HL-60/S4 (cell line): ENCODE data around the gene CACNA1E.

Experiments
- in situ Hi-C: fragments of 300-500 bp; cut with MboI; formaldehyde crosslinking; loops from 2 replicates; pipeline ENCODE4 v1.14.3; 2022; ENCODE audit warnings: low sequenced_read_pairs

The CACNA1E gene

DNA sequence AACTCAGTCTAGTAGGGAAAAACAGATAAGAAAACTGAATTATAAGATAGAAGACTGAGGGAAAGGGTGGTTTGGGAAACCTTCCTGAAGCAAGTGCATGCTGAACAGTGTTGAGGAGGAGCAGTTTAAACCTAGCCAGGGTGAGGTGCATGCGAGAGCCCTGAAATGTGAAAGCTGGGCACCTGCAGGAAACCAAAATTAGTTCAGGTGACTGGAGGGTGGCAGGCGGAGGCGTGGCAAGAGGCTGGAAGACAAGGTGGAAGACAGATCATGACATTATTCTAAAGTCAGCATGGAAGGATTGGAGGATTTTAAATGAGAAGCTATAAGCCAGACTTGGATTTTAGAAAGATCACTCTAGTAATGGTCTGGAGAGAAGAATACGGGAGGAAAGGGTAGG lies 75.1 kb downstream of the CACNA1E start:
- in situ Hi-C loops: no loop called here

DNA sequence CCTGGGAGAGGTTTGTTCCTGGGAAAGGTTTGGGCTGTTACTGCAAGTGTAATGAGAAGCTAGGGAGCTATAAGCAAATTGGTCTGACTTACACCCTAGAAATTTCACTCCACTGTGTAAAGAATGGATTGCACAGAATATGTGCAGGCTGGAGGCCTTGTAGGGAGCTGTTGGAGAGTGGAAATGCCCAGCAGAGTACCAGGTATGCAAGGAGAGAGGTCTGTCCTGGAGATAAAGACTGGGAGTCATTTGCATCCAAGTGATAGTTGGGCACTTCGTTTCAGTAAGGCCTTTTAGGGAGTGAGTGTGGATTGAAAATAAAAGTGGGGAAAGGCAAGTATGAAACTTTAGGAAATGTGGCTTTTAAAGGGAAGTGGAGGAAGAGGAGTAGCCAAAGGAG lies 75.8 kb downstream of the CACNA1E start:
- in situ Hi-C loops: no loop called here

DNA sequence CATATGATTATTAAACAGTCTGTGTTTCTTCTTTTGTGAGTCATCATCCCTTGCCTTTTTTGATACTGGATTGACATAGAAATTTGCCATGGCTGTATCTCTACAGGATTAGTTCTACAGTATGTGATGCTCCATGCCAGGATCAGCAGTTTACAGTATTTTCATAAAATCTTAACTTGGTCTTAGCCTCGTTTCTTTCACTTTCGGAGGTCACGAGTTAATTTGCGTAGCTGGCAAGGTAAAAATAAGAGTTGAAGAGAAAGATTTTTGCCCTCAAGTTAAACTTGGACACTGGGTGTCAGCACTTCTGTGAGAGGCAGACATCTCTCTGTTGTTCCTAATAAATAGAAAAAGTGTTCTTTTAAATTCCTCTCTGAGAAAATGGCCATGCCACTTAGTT lies 79.1 kb downstream of the CACNA1E start:
- in situ Hi-C loops: no loop called here

DNA sequence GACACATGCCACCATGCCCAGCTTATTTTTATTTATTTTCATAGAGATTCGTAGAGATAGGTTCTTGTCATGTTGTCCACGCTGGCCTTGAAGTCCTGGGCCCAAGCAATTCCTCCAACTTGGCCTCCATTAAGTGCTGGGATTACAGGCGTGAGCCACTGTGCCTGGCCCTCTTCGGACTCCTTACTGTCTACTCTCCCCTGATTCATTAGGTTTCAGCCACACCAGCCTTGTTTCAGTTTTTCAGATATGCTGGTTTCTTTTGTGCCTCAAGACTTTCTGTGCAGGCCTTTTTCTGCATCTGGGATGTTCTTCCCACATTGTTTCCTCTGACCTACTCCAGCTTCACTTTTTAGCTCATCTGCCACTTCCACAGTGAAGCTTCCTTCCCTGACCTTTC lies 85.4 kb downstream of the CACNA1E start:
- in situ Hi-C loops: no loop called here

DNA sequence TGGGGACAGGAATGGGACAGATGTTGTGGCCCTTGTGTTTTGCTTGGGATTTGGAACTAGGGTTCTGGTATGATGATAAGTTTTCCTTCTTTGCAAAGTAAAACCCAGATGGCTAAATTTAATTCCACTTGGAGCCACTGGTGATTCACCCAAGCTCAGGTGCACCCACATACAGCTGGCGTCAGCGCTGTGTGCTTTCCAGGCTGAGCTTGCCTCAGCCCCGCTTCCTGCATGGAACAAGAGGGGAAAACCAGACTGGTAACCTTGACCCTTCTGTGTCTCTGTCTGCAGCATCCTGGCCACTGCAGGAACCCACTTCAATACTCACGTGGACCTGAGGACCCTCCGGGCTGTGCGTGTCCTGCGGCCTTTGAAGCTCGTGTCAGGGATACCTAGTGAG lies 94.2 kb downstream of the CACNA1E start:
- in situ Hi-C loops: no loop called here

DNA sequence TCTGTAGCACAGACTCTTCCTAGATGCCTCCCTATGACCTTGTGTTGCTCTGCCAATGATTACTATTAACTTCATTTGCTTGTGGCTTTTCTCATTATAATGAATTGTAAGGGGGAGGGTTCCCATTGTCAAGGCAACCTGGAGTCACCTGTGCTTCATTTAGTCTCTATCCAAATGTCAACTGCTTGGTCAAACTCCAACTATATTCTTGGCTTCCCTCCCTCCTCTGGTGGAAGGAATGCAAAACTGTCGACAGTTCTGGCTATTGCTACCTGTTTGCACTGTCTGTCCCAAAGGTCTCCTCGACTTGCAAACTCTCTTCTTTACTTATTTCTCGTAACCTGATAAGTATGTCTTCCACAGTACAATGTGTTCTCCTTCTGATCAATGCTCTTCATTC lies 100.3 kb downstream of the CACNA1E start:
- in situ Hi-C loops: no loop called here

DNA sequence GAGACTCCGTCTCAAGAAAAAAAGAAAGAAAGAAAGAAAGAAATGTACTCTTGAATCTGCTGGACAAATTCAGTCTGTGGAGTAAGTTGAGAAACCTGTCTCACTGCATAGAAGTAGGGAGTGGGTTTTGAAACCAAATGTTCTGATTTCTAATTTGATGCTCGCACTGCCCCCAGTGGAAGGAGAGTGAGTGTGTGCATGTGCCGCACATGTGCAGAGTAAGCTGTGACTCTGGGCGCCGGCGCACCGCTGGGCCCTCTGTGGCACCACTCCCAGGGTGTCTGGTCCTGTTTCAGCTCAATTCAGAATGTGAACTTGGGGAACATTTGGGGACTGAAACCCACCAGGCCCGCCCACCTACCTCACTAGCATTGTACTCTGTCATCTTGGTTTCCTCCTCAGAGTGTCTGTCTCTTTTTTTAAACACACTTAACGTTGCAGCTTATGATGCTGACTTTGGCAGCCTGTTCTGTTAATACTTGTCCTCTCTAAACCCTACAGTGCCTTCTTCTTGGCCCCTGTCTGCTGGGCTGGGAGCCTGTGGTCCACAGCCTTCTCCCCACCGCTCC lies 104.6 kb downstream of the CACNA1E start:
- in situ Hi-C loops: no loop called here

DNA sequence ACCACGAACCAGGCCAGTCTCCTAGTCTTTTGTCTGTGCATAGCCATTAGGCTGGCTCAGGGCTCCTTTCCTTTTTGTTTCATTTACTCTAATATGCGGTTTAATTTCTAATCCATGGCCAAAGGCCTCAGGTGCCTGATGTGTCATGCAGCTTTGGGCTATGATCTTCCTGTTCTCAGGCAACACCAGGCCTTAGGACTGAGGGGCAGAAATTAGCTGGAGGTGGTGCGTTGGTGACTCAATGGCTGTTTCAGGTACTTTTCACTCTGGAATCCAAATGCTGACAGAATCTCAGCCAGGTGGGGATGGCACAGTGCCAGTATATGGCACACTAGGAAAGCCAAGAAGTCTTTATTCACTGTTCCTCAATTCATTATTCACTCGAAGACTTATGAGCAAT lies 105.3 kb downstream of the CACNA1E start:
- in situ Hi-C loops: no loop called here

DNA sequence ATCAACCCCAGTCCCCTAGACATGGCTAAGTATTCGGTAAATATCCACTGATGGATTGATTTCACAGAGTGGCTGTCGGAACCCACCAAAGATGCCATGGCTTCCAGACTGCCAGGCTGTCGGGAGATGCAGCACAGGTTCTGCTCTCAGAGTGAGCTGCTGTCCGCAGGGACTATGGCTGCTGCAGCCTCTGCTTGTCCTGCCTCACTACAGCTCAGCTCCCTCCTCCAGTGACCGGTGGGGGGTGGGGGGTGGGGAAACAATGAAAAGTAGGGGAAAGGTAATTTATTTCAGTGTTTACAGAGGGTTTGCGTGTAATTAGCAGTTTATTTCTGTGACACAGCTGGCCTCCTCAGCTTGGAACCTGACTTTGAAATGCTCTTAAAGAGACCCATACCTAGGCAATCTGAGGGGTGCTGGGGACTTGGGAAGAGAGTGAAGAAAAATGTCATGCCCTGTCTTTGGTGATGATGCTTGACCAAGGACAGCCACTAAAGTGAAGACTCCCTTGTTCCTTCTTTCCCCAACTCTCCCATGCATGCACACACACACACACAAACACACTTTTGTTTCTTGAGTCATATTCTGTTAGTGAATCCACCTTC lies 109.0 kb downstream of the CACNA1E start:
- in situ Hi-C loops: no loop called here

DNA sequence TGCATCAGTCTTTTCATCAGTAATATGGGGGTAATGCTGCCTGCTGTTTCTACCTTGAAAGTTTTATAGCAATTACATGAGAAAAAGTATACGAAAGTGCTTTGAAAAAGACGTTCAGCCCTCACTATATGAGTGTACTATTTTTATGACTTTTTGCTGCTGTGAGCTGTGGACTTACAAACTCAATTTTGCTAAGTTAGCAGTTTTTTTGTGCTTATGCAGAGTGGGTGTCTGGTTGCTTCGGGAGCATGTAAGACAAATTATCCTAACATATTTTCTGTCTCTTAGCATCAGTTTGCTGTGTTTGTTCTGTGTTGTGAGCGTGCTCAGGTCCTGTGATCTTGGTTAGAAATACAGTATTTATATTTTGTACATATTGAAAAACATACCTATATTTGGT lies 109.7 kb downstream of the CACNA1E start:
- in situ Hi-C loops: no loop called here

DNA sequence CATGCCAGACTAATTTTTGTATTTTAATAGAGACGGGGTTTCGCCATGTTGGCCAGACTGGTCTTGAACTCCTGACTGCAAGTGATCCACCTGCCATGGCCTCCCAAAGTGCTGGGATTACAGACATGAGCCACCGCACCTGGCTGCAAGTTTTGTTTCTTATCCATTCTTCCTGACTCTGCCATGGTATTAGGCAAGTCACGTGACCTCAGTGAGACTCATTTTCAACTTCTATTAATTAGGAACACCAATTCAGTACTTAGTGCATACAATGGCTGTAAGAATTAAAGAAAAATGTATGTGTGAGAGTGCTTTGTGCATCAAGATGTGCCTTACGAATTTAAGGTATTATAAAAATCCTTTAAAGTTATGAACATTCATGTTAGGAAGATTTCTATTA lies 111.2 kb downstream of the CACNA1E start:
- in situ Hi-C loops: no loop called here

DNA sequence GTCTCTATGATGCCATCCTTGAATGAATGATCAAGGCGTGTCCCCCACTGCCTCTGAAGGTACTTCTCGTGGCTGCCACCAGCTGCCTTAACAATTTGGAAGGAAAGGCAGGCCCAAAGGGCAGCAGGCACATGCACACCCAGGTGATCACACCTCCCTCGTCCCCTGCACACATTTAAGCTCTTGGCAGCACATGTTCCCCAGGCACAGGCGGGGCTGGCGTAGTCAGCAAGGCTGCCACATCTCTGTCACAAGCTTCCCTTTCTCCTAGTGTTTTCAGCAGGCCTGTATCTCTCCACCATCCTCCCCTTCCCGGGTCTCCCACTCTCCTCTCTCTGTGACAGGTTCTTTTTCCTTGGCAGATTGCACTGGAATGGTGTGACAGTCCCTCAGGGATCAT lies 111.9 kb downstream of the CACNA1E start:
- in situ Hi-C loops: no loop called here

DNA sequence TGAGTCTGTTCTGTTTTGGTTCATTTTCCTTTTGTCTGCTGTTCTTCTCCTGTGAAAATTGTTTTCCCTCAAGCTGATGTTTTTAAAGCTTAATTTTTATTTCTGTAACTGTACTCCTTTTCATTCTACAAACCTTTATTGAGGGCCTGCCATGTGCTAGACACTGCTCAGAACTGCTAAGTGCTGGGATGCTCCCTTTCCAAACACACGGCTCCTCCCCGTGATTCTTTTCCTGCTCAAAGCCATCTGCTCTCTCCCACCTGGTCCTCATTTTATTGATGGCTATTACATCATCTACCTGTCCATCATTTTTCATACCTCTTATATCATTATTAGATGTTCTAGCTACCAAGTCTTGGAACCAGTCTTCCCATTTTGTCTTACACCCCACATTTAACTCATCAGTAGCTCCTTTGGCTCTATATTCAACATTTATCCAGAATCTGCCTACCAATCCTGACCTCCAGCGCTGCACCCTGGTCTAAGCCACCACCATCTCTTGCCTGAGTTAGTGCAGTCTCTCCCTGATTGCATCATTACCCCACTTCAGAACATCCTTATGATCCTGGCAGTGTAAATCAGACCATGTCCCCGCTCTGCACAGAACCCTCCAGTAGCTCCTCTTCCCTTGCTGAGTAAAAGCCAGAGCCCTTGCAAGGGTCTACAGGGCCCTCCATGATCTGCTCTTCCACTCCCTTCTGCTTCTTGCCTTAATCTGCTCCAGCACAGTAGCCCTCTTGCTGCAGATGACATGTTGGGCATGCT lies 118.1 kb downstream of the CACNA1E start:
- in situ Hi-C loops: no loop called here

DNA sequence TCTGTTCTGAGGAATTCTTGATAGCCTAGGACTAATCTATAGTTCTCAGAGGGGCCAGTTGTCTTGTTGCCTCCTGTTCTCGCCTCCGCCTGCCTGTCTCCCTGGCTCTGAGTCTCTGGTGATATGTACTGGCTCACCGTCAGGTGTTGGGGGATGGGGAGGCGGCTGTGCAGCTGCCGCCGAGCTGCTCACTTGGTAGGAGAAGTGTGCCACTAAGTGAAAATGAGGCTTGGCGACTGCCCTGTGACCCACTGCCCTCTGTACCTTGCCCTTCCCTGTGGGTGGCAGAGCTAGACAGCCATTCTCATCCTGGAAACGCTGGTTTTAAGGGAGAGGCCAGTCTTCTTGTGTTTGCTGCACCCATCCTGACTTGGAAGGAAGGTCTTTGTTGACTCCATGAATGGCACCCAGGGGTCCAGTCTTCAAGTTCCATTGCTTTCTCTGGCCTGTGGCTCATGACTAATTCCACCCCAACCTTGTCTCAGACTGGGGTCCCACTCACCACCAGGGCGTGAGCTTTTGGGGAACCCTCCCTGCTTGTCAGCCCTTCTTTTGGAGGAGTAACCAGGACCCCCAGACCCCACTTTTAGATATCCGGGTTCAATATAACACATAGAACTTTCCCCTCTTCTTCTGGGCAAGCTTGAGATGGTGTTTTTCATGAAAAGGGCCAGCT lies 120.6 kb downstream of the CACNA1E start:
- in situ Hi-C loops: no loop called here

DNA sequence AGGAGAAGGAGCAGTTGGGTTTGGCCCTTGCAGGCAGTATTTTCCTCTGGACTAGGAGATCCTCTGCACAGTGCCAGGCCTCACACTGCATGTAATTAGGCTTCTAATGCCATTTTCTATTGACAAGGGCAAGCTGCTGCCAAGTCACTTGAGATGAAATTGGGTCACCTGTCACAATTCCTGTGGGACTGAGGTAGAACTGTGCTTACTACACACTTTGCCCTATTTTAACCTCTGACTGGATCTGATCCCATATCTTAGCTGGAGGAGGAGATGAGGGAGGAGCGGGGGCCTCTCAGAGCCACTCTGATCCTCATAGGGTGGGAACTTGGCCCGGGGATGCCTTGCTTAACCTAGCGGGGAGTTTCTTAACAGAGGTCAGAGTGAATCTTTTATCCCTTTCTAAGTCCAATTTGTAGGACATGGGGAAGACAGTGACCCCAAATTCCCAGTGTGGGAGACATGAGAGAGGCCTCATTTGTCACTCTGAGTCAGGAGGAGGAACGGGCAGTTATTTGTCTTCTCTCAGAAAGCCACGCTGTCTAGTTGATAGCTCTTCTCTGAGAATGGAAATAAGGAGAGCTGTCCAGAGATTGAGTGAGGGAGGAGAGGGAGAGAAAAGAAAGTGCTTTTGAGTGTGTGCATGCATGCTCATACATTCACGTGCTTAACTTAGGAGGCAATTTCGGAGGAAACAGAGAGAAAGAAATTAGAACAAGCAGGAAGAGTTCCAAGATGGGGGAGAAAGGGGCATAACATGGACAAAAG lies 121.3 kb downstream of the CACNA1E start:
- in situ Hi-C loops: no loop called here

DNA sequence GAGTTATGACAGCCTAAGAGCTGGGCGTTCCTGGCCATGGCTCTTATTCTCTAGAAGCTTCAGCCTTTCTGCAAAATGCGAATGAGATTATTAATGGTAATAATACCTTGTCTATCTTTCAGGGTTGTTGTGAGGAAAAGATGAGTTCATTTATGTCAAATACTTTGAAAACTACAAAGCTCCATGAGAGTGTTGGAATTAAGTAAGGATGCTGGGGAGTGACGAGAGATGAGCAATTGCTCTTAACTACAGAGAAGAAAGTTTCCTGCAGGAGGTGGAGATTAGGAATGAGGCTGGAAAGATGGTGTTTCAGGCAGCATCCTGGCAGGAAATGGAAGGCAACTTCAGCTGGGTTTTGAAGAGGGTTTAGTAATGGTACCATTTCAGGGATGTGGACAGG lies 124.2 kb downstream of the CACNA1E start:
- in situ Hi-C loops: no loop called here

DNA sequence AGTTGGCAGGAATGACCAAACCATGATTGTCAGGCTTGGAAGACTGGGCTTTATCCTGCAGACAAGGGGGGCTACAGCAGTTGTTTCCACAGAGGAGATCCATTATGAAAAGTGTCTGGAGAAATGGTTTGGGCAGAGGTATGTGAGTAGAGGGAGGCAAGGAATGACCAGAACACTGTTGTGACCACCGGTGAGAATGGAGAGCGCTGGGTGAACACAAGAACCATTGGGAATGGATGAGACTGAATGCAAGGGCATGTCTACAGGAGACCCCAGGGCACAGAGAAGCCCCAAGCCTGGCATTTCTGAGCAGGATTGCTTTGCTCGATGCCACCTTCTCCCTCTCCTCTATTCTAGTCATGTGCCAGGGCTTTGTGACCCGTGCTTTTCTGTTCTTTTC lies 125.1 kb downstream of the CACNA1E start:
- in situ Hi-C loops: no loop called here

DNA sequence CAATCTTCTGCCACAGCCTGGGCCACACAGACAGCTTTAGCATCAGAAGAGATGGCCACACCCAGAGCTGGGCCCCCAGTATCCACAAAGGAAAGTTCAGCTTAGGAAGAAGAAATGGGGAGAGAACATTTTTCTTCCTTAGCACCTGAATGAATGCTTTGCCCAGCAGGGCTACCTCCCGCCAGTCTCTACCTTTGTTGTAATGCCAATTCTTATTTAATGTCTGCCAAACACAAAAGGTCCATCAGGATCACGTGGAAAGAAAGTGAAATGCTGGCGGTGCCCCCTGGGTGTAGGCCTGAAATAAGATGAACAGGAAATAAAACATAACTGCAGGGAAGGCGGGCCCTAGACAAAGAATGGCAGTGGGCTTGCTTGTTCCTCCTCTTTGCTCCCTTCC lies 125.6 kb downstream of the CACNA1E start:
- in situ Hi-C loops: no loop called here

DNA sequence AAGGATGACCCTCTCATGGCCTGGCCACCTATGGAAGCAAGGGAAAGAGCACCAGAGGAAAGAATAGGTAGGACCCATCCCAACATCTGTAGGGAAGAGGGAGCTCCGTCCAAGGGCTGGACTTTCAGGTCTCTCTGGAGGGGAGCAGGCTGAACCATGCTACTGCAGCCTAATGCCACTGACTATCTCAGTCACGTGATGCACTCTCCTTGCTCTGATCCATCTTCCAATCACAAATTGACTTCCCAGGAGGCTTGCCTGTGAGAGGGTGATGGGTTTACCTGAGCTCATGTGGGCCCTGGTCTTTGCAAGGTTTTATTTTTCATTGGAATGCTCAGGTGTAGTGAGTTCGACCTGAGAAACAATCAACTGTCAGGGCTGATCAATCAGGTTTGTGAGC lies 128.8 kb downstream of the CACNA1E start:
- in situ Hi-C loops: no loop called here

DNA sequence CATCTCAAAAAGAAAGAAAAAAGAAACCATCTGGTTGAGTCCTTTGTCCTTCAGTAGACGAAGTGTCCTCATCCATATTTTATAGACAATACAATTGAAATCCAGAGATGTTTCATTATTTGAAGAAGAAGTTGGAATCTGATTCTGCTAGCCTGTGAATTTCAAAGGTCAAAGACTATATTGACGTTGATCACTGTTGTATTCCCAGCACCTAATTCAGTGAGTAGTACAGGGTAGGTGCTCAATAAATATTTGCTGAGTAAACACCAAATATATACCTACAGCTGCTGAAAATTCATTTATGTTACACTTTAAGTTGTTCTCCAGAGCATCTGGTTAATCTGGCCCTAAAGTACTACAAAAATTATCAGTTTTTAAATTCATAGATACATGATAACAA lies 135.2 kb downstream of the CACNA1E start:
- in situ Hi-C loops: no loop called here

DNA sequence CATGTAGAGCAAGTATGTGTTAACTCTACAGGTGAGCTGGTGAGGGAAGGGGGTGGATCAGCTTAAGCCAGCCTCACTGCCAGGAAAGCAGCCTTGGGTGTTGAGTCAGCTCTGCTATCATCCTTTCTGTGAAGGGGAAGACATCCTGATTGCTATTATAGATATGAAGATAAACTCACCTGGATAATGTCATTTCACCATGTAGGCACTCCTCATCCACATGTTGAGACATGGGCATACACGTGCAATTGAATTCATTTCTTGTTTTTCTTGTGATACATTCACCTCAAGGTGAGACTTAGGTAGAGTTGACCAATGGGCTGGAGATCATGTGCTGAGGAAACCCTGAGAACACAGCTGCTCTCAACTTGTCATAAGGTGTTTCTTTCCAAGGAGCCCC lies 136.9 kb downstream of the CACNA1E start:
- in situ Hi-C loops: no loop called here
